HG02588 (cell line): ENCODE results near the gene HNRNPUL1.
"Not testable (repeated sequence)": the region's sequence is repeated elsewhere in the genome, so short reads cannot be mapped to it uniquely, and the experiment has no call there.

ENCODE experiments used
- ATAC-seq: cut with Tn5 transposase; IDR thresholded peaks from one replicate; pipeline ENCODE4 v1.9.1; 2021; ENCODE audit warnings: mild to moderate bottlenecking, moderate library complexity; ENCODE audit not compliant: unreplicated experiment

HNRNPUL1 gene

GRCh38 chr19:41263850-41264580 is at the start of gene HNRNPUL1:
Gene HNRNPUL1 (plus strand): TSS chr19:41264372. CDS start chr19:41264504, 132 bp downstream.
- ATAC-seq: peak; percentile 67

GRCh38 chr19:41217741-41218140 is 46.4 kb upstream of the HNRNPUL1 start:
- ATAC-seq: no peak

- ATAC-seq: no peak
Measured at GRCh38 chr19:41218249-41218614, 45.9 kb upstream of the HNRNPUL1 start.

GRCh38 chr19:41218615-41219507 is 45.3 kb upstream of the HNRNPUL1 start, which contains the start of gene AXL:
Gene AXL (plus strand): TSS chr19:41219223. CDS start chr19:41219393, 170 bp downstream.
- ATAC-seq: no peak

GRCh38 chr19:41219924-41220567 is 44.1 kb upstream of the HNRNPUL1 start:
- ATAC-seq: no peak

GRCh38 chr19:41220811-41221210 is 43.4 kb upstream of the HNRNPUL1 start:
- no peak for ATAC-seq

GRCh38 chr19:41221514-41222205 is 42.5 kb upstream of the HNRNPUL1 start:
- no peak for ATAC-seq

GRCh38 chr19:41222240-41222639 is 41.9 kb upstream of the HNRNPUL1 start:
- no peak for ATAC-seq

- no peak for ATAC-seq
Measured at GRCh38 chr19:41223431-41224234, 40.5 kb upstream of the HNRNPUL1 start.

GRCh38 chr19:41224632-41225031 is 39.5 kb upstream of the HNRNPUL1 start:
- ATAC-seq: no peak

GRCh38 chr19:41225238-41226052 is 38.7 kb upstream of the HNRNPUL1 start:
- no peak for ATAC-seq

- ATAC-seq: no peak
Measured at GRCh38 chr19:41226053-41226873, 37.9 kb upstream of the HNRNPUL1 start.

GRCh38 chr19:41226874-41227390 is 37.2 kb upstream of the HNRNPUL1 start:
- ATAC-seq: no peak

- no peak for ATAC-seq
Measured at GRCh38 chr19:41228486-41228885, 35.7 kb upstream of the HNRNPUL1 start.

GRCh38 chr19:41229338-41229737 is 34.8 kb upstream of the HNRNPUL1 start:
- ATAC-seq: not testable (repeated sequence)

GRCh38 chr19:41230067-41230857 is 33.9 kb upstream of the HNRNPUL1 start:
- ATAC-seq: no peak

- ATAC-seq: no peak
Measured at GRCh38 chr19:41232686-41233085, 31.5 kb upstream of the HNRNPUL1 start.
